Motor neuron (in vitro differentiated cells): ENCODE data around the gene DNPEP. TPM values are rescaled to one million over a fixed set of nuclear protein-coding genes. Genes with fewer than 3 reads are reported as not detected.
"Not testable (repeated sequence)": the region's sequence is repeated elsewhere in the genome, so short reads cannot be mapped to it uniquely, and the experiment has no call there.

Source experiments
- ATAC-seq, 8 experiments: fragments of 200-7000 bp; cut with Tn5 transposase; replicated peaks in 6 of 8; 2 replicates each; pipeline ENCODE4 v1.8.0; 2021; ENCODE audit warnings: mild to moderate bottlenecking in 8 of 8, moderate library complexity in 8 of 8
- H3K27ac ChIP-seq, 2 donors: fragments of 250-450 bp; sonication (Bioruptor Pico); 2 replicates each; pipeline ENCODE4 v1.9.0; 2021; ENCODE audit warnings: antibody characterized with exemption in 2 of 2, mild to moderate bottlenecking in 2 of 2, moderate library complexity in 1 of 2
- H3K4me1 ChIP-seq, 2 donors: fragments of 250-450 bp; sonication (Bioruptor Pico); replicated peaks in 1 of 2; 2 replicates each; pipeline ENCODE4 v1.6.1; 2021; ENCODE audit warnings: antibody characterized with exemption in 2 of 2, mild to moderate bottlenecking in 2 of 2, moderate library complexity in 1 of 2
- H3K4me3 ChIP-seq, 5 donors: fragments of 250-450 bp; sonication (Bioruptor Pico); 2 replicates each; pipeline ENCODE4 v1.9.0; 2021; ENCODE audit warnings: antibody characterized with exemption in 5 of 5, mild to moderate bottlenecking in 5 of 5, moderate library complexity in 4 of 5
- WGBS, 10 experiments: fragments of 450-650 bp; shearing (Covaris generic); methylation state at CpG; one replicate each; pipeline ENCODE4 v1.0.0; 2022; 5-methylcytosine and 5-hydroxymethylcytosine counted together
- in situ Hi-C, 9 experiments: fragments of 400-800 bp; cut with MboI; loops; one replicate each; pipeline ENCODE4 v1.15.0; 2021; ENCODE audit warnings: low sequenced_read_pairs in 9 of 9, low pct_unique_long_range_greater_than_20kb in 2 of 9; ENCODE audit not compliant: unreplicated experiment in 9 of 9
- total RNA-seq, 8 experiments: library from RNA; unstranded; fragments of 300-600 nt; gene quantifications; 2 replicates each; pipeline versions ENCODE4 v1.2.3 to v1.2.4, GENCODE V29; 2022

DNPEP gene
- total RNA-seq, 8 experiments from 2014 or later, result 12.7 to 63.4 (median 27.9) TPM

- no peak overlapping the region for H3K27ac ChIP-seq
Measured at GRCh38 chr2:219416938-219417337, 29.2 kb upstream of the DNPEP start.

GRCh38 chr2:219416235-219416602, 28.5 kb upstream of the DNPEP start:
- Histone ChIP-seq H3K4me1 (peaks cover 0 to 21% of the 10 kb centered on the region in 2 donors), H3K4me3 (no peak overlapping the region), H3K27ac (no peak overlapping the region)
- in situ Hi-C loops, result loop anchor here in 1 of 9 experiments (25.0 kb wide), 1 partner anchor 96 kb away; the partner anchor contains the start of gene ASIC4
- peak in 1 of 8 experiments; percentile 12 for ATAC-seq
- 0 to 60% (median 19%) methylated on average over 1 to 3 of the region's 3 CpGs; no CpG with 5 or more reads in 1 of the 10 experiments for WGBS, 10 experiments

More at GRCh38 chr2:219416938-219417337, 29.2 kb upstream of the DNPEP start:
- no peak overlapping the region for H3K4me3 ChIP-seq
- in situ Hi-C loops, result loop anchor here in 1 of 9 experiments (25.0 kb wide), 1 partner anchor 95 kb away; the partner anchor contains the start of gene ASIC4
- H3K4me1 ChIP-seq, result peaks cover 0 to 21% of the 10 kb centered on the region in 2 donors
- WGBS, 10 experiments, result 60 to 82% (median 80%) methylated on average over 1 to 2 of the region's 4 CpGs; no CpG with 5 or more reads in 6 of the 10 experiments
- ATAC-seq, result no peak

- WGBS, 10 experiments, result 0 to 100% (median 58%) methylated on average over 1 to 5 of the region's 5 CpGs; no CpG with 5 or more reads in 2 of the 10 experiments
Measured at GRCh38 chr2:219415580-219416234, 28.0 kb upstream of the DNPEP start.

GRCh38 chr2:219414857-219415256, 27.1 kb upstream of the DNPEP start:
- no peak overlapping the region for H3K4me3 ChIP-seq
- peaks cover 0 to 21% of the 10 kb centered on the region in 2 donors for H3K4me1 ChIP-seq
- in situ Hi-C loops, result loop anchor here in 1 of 9 experiments (25.0 kb wide), 1 partner anchor 97 kb away; the partner anchor contains the start of gene ASIC4
- no peak overlapping the region for H3K27ac ChIP-seq
- no peak for ATAC-seq
- 20 to 100% (median 81%) methylated on average over 1 to 4 of the region's 4 CpGs for WGBS, 10 experiments

More at GRCh38 chr2:219415580-219416234, 28.0 kb upstream of the DNPEP start:
- H3K4me3 ChIP-seq, result no peak overlapping the region
- ATAC-seq, result no peak
- peaks cover 0 to 21% of the 10 kb centered on the region in 2 donors for H3K4me1 ChIP-seq
- no peak overlapping the region for H3K27ac ChIP-seq
- in situ Hi-C loops, result loop anchor here in 1 of 9 experiments (25.0 kb wide), 1 partner anchor 97 kb away; the partner anchor contains the start of gene ASIC4

- H3K4me1 ChIP-seq, result peaks cover 0 to 4% of the 10 kb centered on the region in 2 donors
- H3K27ac ChIP-seq, result no peak overlapping the region
- no peak for ATAC-seq
- H3K4me3 ChIP-seq, result no peak overlapping the region
- WGBS, 10 experiments, result 20 to 100% (median 90%) methylated on average over 1 to 4 of the region's 8 CpGs; no CpG with 5 or more reads in 3 of the 10 experiments
- in situ Hi-C loops, result loop anchor here in 1 of 9 experiments (25.0 kb wide), 1 partner anchor 102 kb away; the partner anchor contains the start of gene ASIC4
Measured at GRCh38 chr2:219410390-219410789, 22.7 kb upstream of the DNPEP start.

GRCh38 chr2:219409619-219410018, 21.9 kb upstream of the DNPEP start:
- H3K4me1 ChIP-seq, result peaks cover 0 to 4% of the 10 kb centered on the region in 2 donors
- H3K27ac ChIP-seq, result no peak overlapping the region
- in situ Hi-C loops, result loop anchor here in 5 of 9 experiments (10.0 to 25.0 kb wide), 3 partner anchors 103 to 125 kb away; partner anchors contain the start of gene ASIC4 (in 1 of the 5)

GRCh38 chr2:219408631-219409030, 20.9 kb upstream of the DNPEP start:
- peaks cover 0 to 4% of the 10 kb centered on the region in 2 donors for H3K4me1 ChIP-seq
- in situ Hi-C loops, result loop anchor here in 5 of 9 experiments (10.0 to 25.0 kb wide), 3 partner anchors 104 to 126 kb away; partner anchors contain the start of gene ASIC4 (in 1 of the 5)
- peak in 1 of 8 experiments; percentile 10 for ATAC-seq
- no peak overlapping the region for H3K4me3 ChIP-seq
- WGBS, 10 experiments, result 100% methylated on average over 3 of the region's 8 CpGs; no CpG with 5 or more reads in 9 of the 10 experiments
- H3K27ac ChIP-seq, result no peak overlapping the region

More at GRCh38 chr2:219409619-219410018, 21.9 kb upstream of the DNPEP start:
- no peak for ATAC-seq
- H3K4me3 ChIP-seq, result no peak overlapping the region
- 75 to 80% (median 78%) methylated on average over 1 to 3 of the region's 5 CpGs; no CpG with 5 or more reads in 6 of the 10 experiments for WGBS, 10 experiments

GRCh38 chr2:219408204-219408603, 20.5 kb upstream of the DNPEP start:
- ATAC-seq, result no peak
- in situ Hi-C loops, result loop anchor here in 5 of 9 experiments (10.0 to 25.0 kb wide), 3 partner anchors 104 to 127 kb away; partner anchors contain the start of gene ASIC4 (in 1 of the 5)
- no peak overlapping the region for H3K4me3 ChIP-seq
- H3K4me1 ChIP-seq, result peaks cover 0 to 4% of the 10 kb centered on the region in 2 donors
- no CpG with 5 or more reads among the region's 5 CpGs for WGBS, 10 experiments
- H3K27ac ChIP-seq, result no peak overlapping the region

GRCh38 chr2:219407343-219407742, 19.6 kb upstream of the DNPEP start:
- ATAC-seq, H3K27ac ChIP-seq, H3K4me1 ChIP-seq, H3K4me3 ChIP-seq: not testable (repeated sequence)
- WGBS, 10 experiments, result 20 to 88% (median 42%) methylated on average over 1 to 4 of the region's 5 CpGs; no CpG with 5 or more reads in 1 of the 10 experiments
- in situ Hi-C loops, result loop anchor here in 5 of 9 experiments (10.0 to 25.0 kb wide), 3 partner anchors 105 to 127 kb away; partner anchors contain the start of gene ASIC4 (in 1 of the 5)

- H3K4me3 ChIP-seq, result no peak overlapping the region
- peaks cover 4 to 14% of the 10 kb centered on the region in 2 donors for H3K4me1 ChIP-seq
- in situ Hi-C loops, result loop anchor here in 5 of 9 experiments (10.0 to 25.0 kb wide), 3 partner anchors 105 to 128 kb away; partner anchors contain the start of gene ASIC4 (in 1 of the 5)
- 50 to 90% (median 77%) methylated on average over 1 to 3 of the region's 3 CpGs; no CpG with 5 or more reads in 6 of the 10 experiments for WGBS, 10 experiments
- H3K27ac ChIP-seq, result no peak overlapping the region
- peak in 7 of 8 experiments; percentile 23 to 66 (median 35) for ATAC-seq
Measured at GRCh38 chr2:219406861-219407230, 19.1 kb upstream of the DNPEP start.

GRCh38 chr2:219405958-219406860, 18.5 kb upstream of the DNPEP start:
- WGBS, 10 experiments, result 39 to 100% (median 94%) methylated on average over 1 to 6 of the region's 7 CpGs; no CpG with 5 or more reads in 1 of the 10 experiments
- H3K4me3 ChIP-seq, result no peak overlapping the region
- H3K4me1 ChIP-seq, result peaks cover 4 to 14% of the 10 kb centered on the region in 2 donors
- no peak overlapping the region for H3K27ac ChIP-seq
- in situ Hi-C loops, result loop anchor here in 5 of 9 experiments (10.0 to 25.0 kb wide), 3 partner anchors 106 to 129 kb away; partner anchors contain the start of gene ASIC4 (in 1 of the 5)
- peak in 1 of 8 experiments; percentile 5 for ATAC-seq

- peaks cover 10 to 14% of the 10 kb centered on the region in 2 donors for H3K4me1 ChIP-seq
- peak in 3 of 8 experiments; percentile 7 to 36 (median 26) for ATAC-seq
- in situ Hi-C loops, result loop anchor here in 5 of 9 experiments (10.0 to 25.0 kb wide), 3 partner anchors 107 to 129 kb away; partner anchors contain the start of gene ASIC4 (in 1 of the 5)
- WGBS, 10 experiments, result 75 to 100% methylated on average over 1 to 6 of the region's 9 CpGs; no CpG with 5 or more reads in 8 of the 10 experiments
- H3K27ac ChIP-seq, result no peak overlapping the region
- H3K4me3 ChIP-seq, result no peak overlapping the region
Measured at GRCh38 chr2:219405451-219405850, 17.7 kb upstream of the DNPEP start.
